Activated gamma-delta T cell (primary cell): ENCODE measurements around the gene CRYBB1.
"Not testable (repeated sequence)": the region's sequence is repeated elsewhere in the genome, so short reads cannot be mapped to it uniquely, and the experiment has no call there.

Experiments used
- DNase-seq: peaks from one replicate; lab custom pipeline; 2025; lab: John Stamatoyannopoulos, UW

The CRYBB1 gene

GRCh38 chr22:26636296-26636695, 18.5 kb upstream of the CRYBB1 start:
- no peak for DNase-seq

GRCh38 chr22:26635117-26635516, 17.3 kb upstream of the CRYBB1 start:
- no peak for DNase-seq

DNA sequence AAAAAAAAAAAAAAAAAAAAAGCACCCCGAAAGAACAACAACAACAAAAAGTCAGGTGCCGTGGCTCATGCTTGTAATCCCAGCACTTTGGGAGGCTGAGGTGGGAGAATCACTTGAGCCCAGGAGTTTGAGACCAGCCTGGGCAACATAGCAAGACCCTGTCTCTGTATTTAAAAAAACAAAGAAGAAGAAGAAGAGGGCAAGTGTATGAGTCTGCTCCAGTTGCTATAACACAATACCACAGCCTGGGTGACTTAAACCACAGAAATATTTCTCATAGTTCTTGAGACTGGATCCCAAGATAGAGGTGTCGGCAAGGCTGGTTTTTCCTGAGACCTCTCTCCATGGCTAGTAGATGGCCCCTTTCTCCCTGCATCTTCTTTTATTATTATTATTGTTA, 16.4 kb upstream of the CRYBB1 start:
- no peak for DNase-seq

GRCh38 chr22:26632422-26633155, 14.8 kb upstream of the CRYBB1 start:
- no peak for DNase-seq

GRCh38 chr22:26631282-26631681, 13.5 kb upstream of the CRYBB1 start:
- no peak for DNase-seq

DNA sequence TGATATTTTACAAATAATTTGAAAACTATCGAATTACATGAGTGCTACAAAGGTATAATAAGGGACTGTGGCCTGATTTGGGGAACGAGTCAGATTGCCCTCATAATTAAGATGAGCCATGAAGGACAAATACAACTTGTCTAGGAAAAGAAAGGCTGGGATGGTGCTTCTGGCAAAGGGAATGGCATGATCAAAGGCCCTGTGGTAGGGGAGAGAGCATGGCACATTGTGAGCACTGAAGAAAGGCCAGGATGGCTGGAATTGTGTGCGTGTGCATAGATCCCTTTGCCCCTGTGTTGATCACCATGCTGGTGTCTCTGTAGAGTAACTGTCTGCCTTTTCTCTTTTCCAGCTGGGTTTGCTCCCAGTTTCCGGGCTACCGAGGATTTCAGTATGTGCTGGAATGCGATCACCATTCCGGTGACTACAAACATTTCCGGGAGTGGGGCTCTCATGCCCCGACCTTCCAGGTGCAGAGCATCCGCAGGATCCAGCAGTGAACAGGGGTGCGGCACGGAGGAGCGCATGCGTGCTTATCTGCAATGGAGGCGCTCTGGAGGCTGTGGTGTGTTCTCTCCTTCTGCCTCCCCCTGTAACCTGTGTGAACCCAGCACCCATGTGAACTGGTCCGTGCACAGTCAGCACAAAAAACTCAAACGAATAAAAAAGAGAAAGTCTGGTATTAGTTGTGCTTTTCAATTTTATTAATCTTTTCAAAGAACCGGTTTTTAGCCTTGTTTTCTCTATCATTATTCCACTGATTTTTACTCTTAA, 12.3 kb upstream of the CRYBB1 start:
- no peak for DNase-seq

DNA sequence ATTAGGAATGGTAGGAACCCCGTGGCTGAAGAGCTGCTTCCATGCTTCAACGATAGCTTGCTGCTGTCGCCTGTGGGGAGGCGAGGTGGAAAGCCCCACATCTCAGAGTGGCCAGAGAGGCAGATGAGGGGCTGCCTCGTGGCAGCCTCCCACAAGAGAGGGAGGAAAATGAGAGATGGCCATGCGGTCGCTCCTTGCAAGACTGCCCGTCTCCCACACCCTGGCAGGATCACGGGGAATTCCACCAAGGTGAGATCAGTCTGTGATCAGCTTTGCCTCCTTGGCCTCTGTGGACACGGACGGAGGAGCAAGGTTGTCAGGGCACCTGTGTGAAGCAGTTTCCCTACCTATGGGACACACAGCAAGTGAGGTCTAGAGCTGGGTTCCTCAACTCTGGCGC, 7.0 kb upstream of the CRYBB1 start:
- no peak for DNase-seq

- DNase-seq, result no peak
These were observed 6.2 kb upstream of the CRYBB1 start for GRCh38 chr22:26623984-26624383.

- DNase-seq, result no peak
These were observed 3.8 kb upstream of the CRYBB1 start, which contains the start of gene CRYBA4 for GRCh38 chr22:26621663-26622062. Gene CRYBA4 (plus strand): TSS chr22:26621963. CDS start chr22:26622597, 634 bp downstream.

- DNase-seq, result no peak
These were observed 2.4 kb upstream of the CRYBB1 start for GRCh38 chr22:26620197-26620596.

DNA sequence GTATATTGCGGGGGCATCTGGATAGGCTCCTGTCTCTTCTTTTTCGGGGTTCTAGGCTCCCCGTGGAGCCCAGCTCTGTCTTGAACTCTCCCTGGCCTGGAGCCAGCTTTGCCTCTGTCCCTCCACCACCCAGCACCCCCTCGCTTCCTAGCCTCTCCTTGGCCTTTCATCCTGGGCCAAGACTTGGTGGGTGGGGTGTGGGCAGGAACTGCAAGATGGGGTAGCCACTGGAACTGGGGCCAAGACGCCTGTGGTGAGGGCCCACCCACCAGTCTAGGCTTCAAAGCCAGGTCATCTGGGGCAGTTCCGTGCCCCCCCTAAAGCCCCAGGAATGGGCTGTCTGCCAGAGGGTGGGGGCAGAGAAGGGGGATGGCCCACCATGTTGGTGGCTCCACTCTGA, 1.7 kb upstream of the CRYBB1 start:
- DNase-seq, result no peak

GRCh38 chr22:26618455-26618854, 628 bp upstream of the CRYBB1 start:
- no peak for DNase-seq

DNA sequence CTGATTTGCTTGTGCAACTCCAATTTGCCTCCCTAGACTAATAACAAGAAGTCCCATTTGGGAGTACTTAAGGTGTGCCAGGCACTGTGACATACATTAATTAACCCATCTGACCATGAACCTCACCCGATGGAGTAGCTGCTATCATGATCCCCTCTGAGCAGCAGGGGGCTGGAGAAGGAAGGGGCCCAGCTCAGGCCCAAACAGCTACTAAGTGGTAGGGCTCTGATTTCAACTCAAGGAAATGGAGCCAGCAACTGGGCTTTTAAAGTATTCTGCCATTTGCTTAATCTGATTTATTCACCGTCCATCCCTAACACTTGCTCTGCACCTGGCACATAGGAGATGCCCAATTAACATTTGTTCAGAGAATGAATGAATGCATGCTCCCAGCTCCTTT, 1.2 kb downstream of the CRYBB1 start:
- no peak for DNase-seq

GRCh38 chr22:26615830-26616435, 1.9 kb downstream of the CRYBB1 start:
- no peak for DNase-seq

- no peak for DNase-seq
These were observed 2.7 kb downstream of the CRYBB1 start for GRCh38 chr22:26615149-26615548.

DNA sequence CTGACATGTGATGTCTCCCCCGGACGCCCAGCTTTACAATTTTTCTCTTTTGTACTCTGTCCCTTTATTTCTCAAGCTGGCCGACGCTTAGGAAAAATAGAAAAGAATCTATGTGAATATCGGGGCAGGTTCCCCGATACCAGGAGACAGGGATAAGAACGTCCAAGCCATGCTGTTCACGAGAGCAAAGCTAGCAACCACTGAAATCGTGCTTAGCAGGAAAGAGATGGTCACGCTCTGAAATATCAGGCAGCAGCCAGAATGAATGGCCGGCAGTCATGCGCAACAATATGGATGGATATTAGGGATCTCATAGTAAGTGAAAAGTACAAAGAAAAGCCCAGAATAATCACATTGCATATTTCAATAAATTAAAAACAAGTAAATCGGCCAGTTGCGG, 3.5 kb downstream of the CRYBB1 start:
- DNase-seq, result no peak

DNA sequence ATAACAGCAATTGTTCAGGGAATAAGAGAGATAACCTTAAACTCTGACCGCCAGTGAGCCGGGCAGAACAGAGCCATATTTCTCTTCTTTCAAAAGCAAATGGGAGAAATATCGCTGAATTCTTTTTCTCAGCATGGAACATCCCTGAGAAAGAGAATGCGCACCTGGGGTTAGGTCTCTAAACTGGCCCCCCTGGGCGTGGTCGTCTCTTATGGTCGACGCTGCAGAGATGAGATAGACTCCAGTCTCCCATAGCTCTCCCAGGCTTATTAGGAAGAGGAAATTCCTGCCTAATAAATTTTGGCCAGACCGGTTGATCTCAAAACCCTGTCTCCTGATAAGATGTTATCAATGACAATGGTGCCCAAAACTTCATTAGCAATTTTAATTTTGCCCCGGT, 4.1 kb downstream of the CRYBB1 start:
- DNase-seq, result not testable (repeated sequence)

GRCh38 chr22:26612652-26613051, 5.2 kb downstream of the CRYBB1 start:
- DNase-seq, result no peak

GRCh38 chr22:26610996-26611395, 6.8 kb downstream of the CRYBB1 start:
- no peak for DNase-seq

DNA sequence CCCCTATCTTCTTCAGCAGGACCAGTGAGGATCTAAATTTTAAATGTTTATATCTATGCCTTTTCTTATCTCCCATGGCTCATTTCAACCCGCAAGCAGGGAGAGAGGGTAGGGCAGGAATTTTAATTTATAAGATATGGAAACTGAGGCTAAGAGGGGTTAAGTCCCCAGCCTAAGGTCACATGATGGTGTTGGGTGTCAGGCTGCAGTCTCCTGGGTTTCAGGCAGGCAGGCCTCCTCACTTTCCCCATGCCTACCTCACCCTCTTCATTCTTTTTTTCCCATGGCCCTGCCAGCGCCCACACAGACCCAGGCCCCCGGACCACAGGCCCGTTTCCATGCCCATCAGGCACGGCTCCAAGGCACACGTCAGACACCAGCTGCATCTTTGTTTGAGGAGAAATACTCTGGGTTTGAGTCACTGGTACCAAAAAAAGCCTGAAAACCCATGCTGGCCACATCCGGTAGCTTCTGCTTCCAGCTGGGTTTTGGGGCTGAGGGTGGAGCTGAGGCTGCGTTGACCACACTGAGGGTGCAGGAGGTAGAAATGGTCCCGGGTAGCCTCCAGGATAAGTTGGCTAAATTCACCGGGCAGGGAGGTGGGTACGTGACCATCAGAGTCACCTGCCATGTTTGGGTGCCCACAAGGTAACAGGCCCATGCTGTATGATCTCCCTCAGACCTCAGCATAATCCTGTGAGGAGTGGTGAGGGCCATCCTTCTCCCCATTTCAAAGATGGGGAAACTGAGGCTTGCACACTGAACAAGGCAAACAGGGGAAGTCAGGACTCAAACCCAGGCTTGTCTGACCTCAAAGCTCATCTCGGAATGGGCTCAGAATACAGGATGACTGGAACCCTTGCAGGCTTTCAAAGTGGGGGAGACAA, 7.5 kb downstream of the CRYBB1 start:
- DNase-seq, result no peak

- no peak for DNase-seq
These were observed 8.5 kb downstream of the CRYBB1 start for GRCh38 chr22:26609287-26609686.

DNA sequence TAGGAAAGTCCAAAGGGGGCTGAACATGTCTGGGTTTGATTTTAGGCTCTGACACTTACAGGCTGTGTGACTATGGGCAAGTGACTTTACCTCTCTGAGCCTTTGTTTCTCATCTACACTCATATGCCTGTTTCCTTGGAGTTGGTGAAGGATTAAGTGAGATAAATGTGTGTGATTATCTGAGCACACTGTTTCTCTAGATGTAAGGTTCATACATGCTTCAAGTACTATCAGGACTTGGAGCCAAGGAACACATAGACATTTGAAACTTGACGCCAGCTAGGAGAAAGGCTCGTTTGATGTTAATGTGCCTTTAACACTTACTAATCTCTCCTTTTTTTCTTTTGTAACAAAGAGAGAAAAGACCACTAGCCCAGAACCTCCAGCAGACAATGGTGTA, 9.7 kb downstream of the CRYBB1 start:
- no peak for DNase-seq
